DND-41 (cell line): Measurements from ENCODE around the gene CYRIA.

Experiments
- EZH2 ChIP-seq: IDR thresholded peaks from 3 replicates; pipeline ENCODE4 v1.6.1; 2012; ENCODE audit warnings: borderline replicate concordance, low read depth, mild to moderate bottlenecking, moderate library complexity, low read length, inconsistent platforms; ENCODE audit not compliant: severe bottlenecking
- TF ChIP-seq, protein P1 (sequence below): IDR thresholded peaks from 2 replicates; pipeline ENCODE4 v1.5.1; 2012; ENCODE audit warnings: borderline replicate concordance, low read length, moderate library complexity, mild to moderate bottlenecking; ENCODE audit not compliant: poor library complexity, severe bottlenecking; ENCODE audit errors: extremely low read depth

- TF ChIP-seq, protein P1, sequence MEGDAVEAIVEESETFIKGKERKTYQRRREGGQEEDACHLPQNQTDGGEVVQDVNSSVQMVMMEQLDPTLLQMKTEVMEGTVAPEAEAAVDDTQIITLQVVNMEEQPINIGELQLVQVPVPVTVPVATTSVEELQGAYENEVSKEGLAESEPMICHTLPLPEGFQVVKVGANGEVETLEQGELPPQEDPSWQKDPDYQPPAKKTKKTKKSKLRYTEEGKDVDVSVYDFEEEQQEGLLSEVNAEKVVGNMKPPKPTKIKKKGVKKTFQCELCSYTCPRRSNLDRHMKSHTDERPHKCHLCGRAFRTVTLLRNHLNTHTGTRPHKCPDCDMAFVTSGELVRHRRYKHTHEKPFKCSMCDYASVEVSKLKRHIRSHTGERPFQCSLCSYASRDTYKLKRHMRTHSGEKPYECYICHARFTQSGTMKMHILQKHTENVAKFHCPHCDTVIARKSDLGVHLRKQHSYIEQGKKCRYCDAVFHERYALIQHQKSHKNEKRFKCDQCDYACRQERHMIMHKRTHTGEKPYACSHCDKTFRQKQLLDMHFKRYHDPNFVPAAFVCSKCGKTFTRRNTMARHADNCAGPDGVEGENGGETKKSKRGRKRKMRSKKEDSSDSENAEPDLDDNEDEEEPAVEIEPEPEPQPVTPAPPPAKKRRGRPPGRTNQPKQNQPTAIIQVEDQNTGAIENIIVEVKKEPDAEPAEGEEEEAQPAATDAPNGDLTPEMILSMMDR: no peak
- TF ChIP-seq EZH2: no peak
Observed at GRCh38 chr2:16640867-16641266, 24.8 kb downstream of the CYRIA start.
